ENCODE measurements around the gene DTNB.
"Not testable (repeated sequence)": the region's sequence is repeated elsewhere in the genome, so short reads cannot be mapped to it uniquely, and the experiment has no call there.

Gene DTNB

GRCh38 chr2:25639131-25639530 is 34.2 kb downstream of the DTNB start:
- TF ChIP-seq CTCF (IDR thresholded peaks at IDR 0.05; ENCODE audit: control insufficient read depth, extremely low read depth, insufficient read depth), result no peak
- no peak overlapping the region for H3K4me3 ChIP-seq (ENCODE audit: low read depth, low read length)
- no peak for DNase-seq (ENCODE audit: low read depth)

GRCh38 chr2:25635797-25636196 is 37.6 kb downstream of the DTNB start:
- no peak overlapping the region for H3K4me3 ChIP-seq (ENCODE audit: low read depth, low read length)
- no peak for TF ChIP-seq CTCF (IDR thresholded peaks at IDR 0.05; ENCODE audit: control insufficient read depth, extremely low read depth, insufficient read depth)
- DNase-seq (ENCODE audit: low read depth), result no peak

- DNase-seq (ENCODE audit: low read depth); H3K4me3 ChIP-seq (ENCODE audit: low read depth, low read length): not testable (repeated sequence)
Measured at GRCh38 chr2:25633801-25634200, 39.6 kb downstream of the DTNB start.

GRCh38 chr2:25632396-25632795 is 41.0 kb downstream of the DTNB start:
- no peak for DNase-seq (ENCODE audit: low read depth)
- no peak overlapping the region for H3K4me3 ChIP-seq (ENCODE audit: low read depth, low read length)
- TF ChIP-seq CTCF (IDR thresholded peaks at IDR 0.05; ENCODE audit: control insufficient read depth, extremely low read depth, insufficient read depth), result no peak

- no peak for TF ChIP-seq CTCF (IDR thresholded peaks at IDR 0.05; ENCODE audit: control insufficient read depth, extremely low read depth, insufficient read depth)
- DNase-seq (ENCODE audit: low read depth), result no peak
- no peak overlapping the region for H3K4me3 ChIP-seq (ENCODE audit: low read depth, low read length)
Measured at GRCh38 chr2:25624635-25625034, 48.7 kb downstream of the DTNB start.

- no peak overlapping the region for H3K4me3 ChIP-seq (ENCODE audit: low read depth, low read length)
- no peak for TF ChIP-seq CTCF (IDR thresholded peaks at IDR 0.05; ENCODE audit: control insufficient read depth, extremely low read depth, insufficient read depth)
- DNase-seq (ENCODE audit: low read depth), result no peak
Measured at GRCh38 chr2:25623361-25623760, 50.0 kb downstream of the DTNB start.

- no peak for TF ChIP-seq CTCF (IDR thresholded peaks at IDR 0.05; ENCODE audit: control insufficient read depth, extremely low read depth, insufficient read depth)
- no peak for DNase-seq (ENCODE audit: low read depth)
- no peak overlapping the region for H3K4me3 ChIP-seq (ENCODE audit: low read depth, low read length)
Measured at GRCh38 chr2:25620711-25621110, 52.7 kb downstream of the DTNB start.

GRCh38 chr2:25620077-25620476 is 53.3 kb downstream of the DTNB start:
- TF ChIP-seq CTCF (IDR thresholded peaks at IDR 0.05; ENCODE audit: control insufficient read depth, extremely low read depth, insufficient read depth), result no peak
- no peak for DNase-seq (ENCODE audit: low read depth)
- H3K4me3 ChIP-seq (ENCODE audit: low read depth, low read length), result no peak overlapping the region

Data from LNCaP clone FGC (cell line).